Parathyroid adenoma (tissue), 2 donors: ENCODE data around the gene B4GALNT4.

ENCODE experiments used
- H2AFZ ChIP-seq: fragments of 300-600 bp; sonication (generic); one replicate; pipeline ENCODE4 v1.7.0; 2017; ENCODE audit warnings: antibody characterized with exemption, mild to moderate bottlenecking
- H3K27ac ChIP-seq: fragments of 300-600 bp; sonication (generic); one replicate; pipeline ENCODE4 v1.7.0; 2017
- H3K27me3 ChIP-seq: fragments of 300-600 bp; sonication (generic); one replicate; pipeline ENCODE4 v1.7.0; 2017; ENCODE audit warnings: low read length; ENCODE audit not compliant: control insufficient read depth, insufficient read depth
- H3K36me3 ChIP-seq: fragments of 300-600 bp; sonication (generic); one replicate; pipeline ENCODE4 v1.7.0; 2017; ENCODE audit warnings: low read length; ENCODE audit not compliant: control insufficient read depth, insufficient read depth
- H3K4me1 ChIP-seq: fragments of 300-600 bp; sonication (generic); one replicate; pipeline ENCODE4 v1.7.0; 2017; ENCODE audit warnings: control low read depth
- H3K4me2 ChIP-seq: fragments of 300-600 bp; sonication (generic); one replicate; pipeline ENCODE4 v1.7.0; 2017; ENCODE audit warnings: low read length
- H3K4me3 ChIP-seq: fragments of 300-600 bp; sonication (generic); one replicate; pipeline ENCODE4 v1.7.0; 2017; ENCODE audit warnings: low read depth, low read length
- H3K79me2 ChIP-seq: fragments of 300-600 bp; sonication (generic); one replicate; pipeline ENCODE4 v1.7.0; 2017; ENCODE audit warnings: control low read depth
- H3K9ac ChIP-seq: fragments of 300-600 bp; sonication (generic); one replicate; pipeline ENCODE4 v1.7.0; 2017; ENCODE audit warnings: mild to moderate bottlenecking
- H3K9me3 ChIP-seq: fragments of 300-600 bp; sonication (generic); one replicate; pipeline ENCODE4 v1.7.0; 2017; ENCODE audit warnings: low read length; ENCODE audit not compliant: control insufficient read depth
- CTCF ChIP-seq: fragments of 300-600 bp; sonication (generic); IDR thresholded peaks from one replicate; pipeline ENCODE4 v1.7.0; 2017; ENCODE audit warnings: antibody characterized with exemption, mild to moderate bottlenecking
- donor health status: primary hyperparathyroidism.

Gene B4GALNT4

GRCh38 chr11:368414-369335 is 624 bp upstream of the B4GALNT4 start:
- Histone ChIP-seq H3K4me2 (peak overlapping the region; percentile 57), H3K27ac (peak overlapping the region; percentile 39), H3K27me3 (no peaks in the 10 kb centered on the region), H3K36me3 (no peaks in the 10 kb centered on the region), H3K4me3 (no peak overlapping the region), H2AFZ (peak overlapping the region; percentile 51), H3K9me3 (no peaks in the 10 kb centered on the region), H3K79me2 (no peaks in the 10 kb centered on the region), H3K4me1 (no peaks in the 10 kb centered on the region), H3K9ac (no peak overlapping the region)
- TF ChIP-seq CTCF: no peak

- Histone ChIP-seq H3K4me1 (no peaks in the 10 kb centered on the region), H3K36me3 (no peaks in the 10 kb centered on the region), H3K9me3 (no peaks in the 10 kb centered on the region), H2AFZ (no peak overlapping the region), H3K4me3 (no peak overlapping the region), H3K27me3 (no peaks in the 10 kb centered on the region), H3K79me2 (no peaks in the 10 kb centered on the region), H3K27ac (no peak overlapping the region), H3K9ac (no peak overlapping the region), H3K4me2 (peak overlapping the region; percentile 38)
- TF ChIP-seq CTCF: no peak
Observed at GRCh38 chr11:370070-370941, 1.0 kb downstream of the B4GALNT4 start.

- H3K4me1 ChIP-seq: no peaks in the 10 kb centered on the region
- TF ChIP-seq CTCF: no peak
- no peaks in the 10 kb centered on the region for H3K27me3 ChIP-seq
- no peaks in the 10 kb centered on the region for H3K9me3 ChIP-seq
- H3K4me2 ChIP-seq: no peak overlapping the region
- H3K36me3 ChIP-seq: no peaks in the 10 kb centered on the region
- no peak overlapping the region for H3K27ac ChIP-seq
- no peak overlapping the region for H3K4me3 ChIP-seq
- no peak overlapping the region for H3K9ac ChIP-seq
- H2AFZ ChIP-seq: no peak overlapping the region
- H3K79me2 ChIP-seq: no peaks in the 10 kb centered on the region
Observed at GRCh38 chr11:371051-371450, 1.8 kb downstream of the B4GALNT4 start.

GRCh38 chr11:371716-372590 is 2.7 kb downstream of the B4GALNT4 start:
- Histone ChIP-seq H3K9ac (no peak overlapping the region), H3K27me3 (no peaks in the 10 kb centered on the region)

More at GRCh38 chr11:371716-372590, 2.7 kb downstream of the B4GALNT4 start:
- H3K27ac ChIP-seq: no peak overlapping the region
- no peaks in the 10 kb centered on the region for H3K9me3 ChIP-seq
- no peaks in the 10 kb centered on the region for H3K79me2 ChIP-seq
- no peaks in the 10 kb centered on the region for H3K36me3 ChIP-seq
- no peak overlapping the region for H2AFZ ChIP-seq
- H3K4me1 ChIP-seq: no peaks in the 10 kb centered on the region
- H3K4me3 ChIP-seq: no peak overlapping the region
- TF ChIP-seq CTCF: no peak
- no peak overlapping the region for H3K4me2 ChIP-seq
